HG03097 (cell line): Measurements from ENCODE around the gene CDK14.
A peak's percentile ranks its signal among the peaks of the same experiment; 100 is the strongest.
"Not testable (repeated sequence)": the region's sequence is repeated elsewhere in the genome, so short reads cannot be mapped to it uniquely, and the experiment has no call there.

Experiments used
- ATAC-seq: cut with Tn5 transposase; IDR thresholded peaks from one replicate; pipeline ENCODE4 v1.9.1; 2021; ENCODE audit not compliant: unreplicated experiment, low FRiP score

Gene CDK14

GRCh38 chr7:90713628-90714027 lies 117.5 kb downstream of the CDK14 start:
- no peak for ATAC-seq

GRCh38 chr7:90715067-90715466 lies 118.9 kb downstream of the CDK14 start:
- no peak for ATAC-seq

GRCh38 chr7:90717296-90718060 lies 121.4 kb downstream of the CDK14 start:
- ATAC-seq = no peak

GRCh38 chr7:90719155-90719554 lies 123.0 kb downstream of the CDK14 start:
- ATAC-seq = no peak

GRCh38 chr7:90720984-90721760 lies 125.1 kb downstream of the CDK14 start:
- ATAC-seq = no peak

- ATAC-seq = no peak
Observed at GRCh38 chr7:90721869-90722431, 125.8 kb downstream of the CDK14 start.

GRCh38 chr7:90723233-90723632 lies 127.1 kb downstream of the CDK14 start:
- ATAC-seq = no peak

GRCh38 chr7:90723866-90724265 lies 127.7 kb downstream of the CDK14 start:
- ATAC-seq = no peak

GRCh38 chr7:90726120-90726519 lies 130.0 kb downstream of the CDK14 start:
- peak; percentile 46 for ATAC-seq

GRCh38 chr7:90726623-90727022 lies 130.5 kb downstream of the CDK14 start:
- peak; percentile 22 for ATAC-seq

- no peak for ATAC-seq
Observed at GRCh38 chr7:90727412-90727811, 131.3 kb downstream of the CDK14 start.

- no peak for ATAC-seq
Observed at GRCh38 chr7:90728568-90728967, 132.4 kb downstream of the CDK14 start.

- ATAC-seq = not testable (repeated sequence)
Observed at GRCh38 chr7:90735611-90736280, 139.6 kb downstream of the CDK14 start.

- no peak for ATAC-seq
Observed at GRCh38 chr7:90736316-90736715, 140.2 kb downstream of the CDK14 start.

- peak; percentile 93 for ATAC-seq
Observed at GRCh38 chr7:90736968-90737939, 141.1 kb downstream of the CDK14 start.

- ATAC-seq = no peak
Observed at GRCh38 chr7:90738249-90738648, 142.1 kb downstream of the CDK14 start.

GRCh38 chr7:90739716-90740115 lies 143.6 kb downstream of the CDK14 start:
- ATAC-seq = no peak

GRCh38 chr7:90740386-90740785 lies 144.3 kb downstream of the CDK14 start:
- ATAC-seq = no peak

- ATAC-seq = no peak
Observed at GRCh38 chr7:90743626-90744025, 147.5 kb downstream of the CDK14 start.

- no peak for ATAC-seq
Observed at GRCh38 chr7:90747516-90747915, 151.4 kb downstream of the CDK14 start.
